WTC11 (cell line): ENCODE measurements around the gene NOP9. TPM values are rescaled to one million over a fixed set of nuclear protein-coding genes. Genes with fewer than 3 reads are reported as not detected.
A peak's percentile ranks its signal among the peaks of the same experiment; 100 is the strongest.

ENCODE experiments used
- CREB1 ChIP-seq: sonication (generic); formaldehyde crosslinking; IDR thresholded peaks from 2 replicates; pipeline ENCODE4 v1.8.0; 2023; ENCODE audit warnings: mild to moderate bottlenecking, missing genetic modification reagents
- EMX1 ChIP-seq: fragments of 250-450 bp; sonication (Bioruptor Pico); IDR thresholded peaks from 2 replicates; pipeline ENCODE4 v1.8.0; 2021; ENCODE audit warnings: mild to moderate bottlenecking
- FOXJ3 ChIP-seq: sonication (generic); formaldehyde crosslinking; IDR thresholded peaks from 2 replicates; pipeline ENCODE4 v1.9.0; 2021; ENCODE audit warnings: missing genetic modification reagents, mild to moderate bottlenecking, borderline replicate concordance
- FOXK1 ChIP-seq: sonication (generic); formaldehyde crosslinking; IDR thresholded peaks from 2 replicates; pipeline ENCODE4 v1.8.0; 2022; ENCODE audit warnings: mild to moderate bottlenecking, moderate library complexity, missing genetic modification reagents
- GABPB1 ChIP-seq: sonication (generic); formaldehyde crosslinking; IDR thresholded peaks from 2 replicates; pipeline ENCODE4 v1.8.1; 2023; ENCODE audit warnings: mild to moderate bottlenecking, missing genetic modification reagents
- GRHL2 ChIP-seq: fragments of 250-450 bp; sonication (Bioruptor Pico); IDR thresholded peaks from 2 replicates; pipeline ENCODE4 v1.8.0; 2022; ENCODE audit warnings: mild to moderate bottlenecking, moderate library complexity; ENCODE audit not compliant: insufficient replicate concordance, severe bottlenecking
- HMGA2 ChIP-seq: fragments of 250-450 bp; sonication (Bioruptor Pico); IDR thresholded peaks from 2 replicates; pipeline ENCODE4 v1.4.0; 2021; ENCODE audit warnings: mild to moderate bottlenecking, moderate library complexity
- IRF2 ChIP-seq: sonication (generic); formaldehyde crosslinking; IDR thresholded peaks from 2 replicates; pipeline ENCODE4 v1.8.0; 2022; ENCODE audit warnings: low read depth, missing genetic modification reagents, borderline replicate concordance
- KAT7 ChIP-seq: sonication (generic); formaldehyde crosslinking; IDR thresholded peaks from 2 replicates; pipeline ENCODE4 v1.8.1; 2023; ENCODE audit warnings: missing genetic modification reagents, mild to moderate bottlenecking, borderline replicate concordance
- NFE2L1 ChIP-seq: sonication (generic); formaldehyde crosslinking; IDR thresholded peaks from 2 replicates; pipeline ENCODE4 v1.8.1; 2023; ENCODE audit warnings: missing genetic modification reagents
- SP1 ChIP-seq: sonication (generic); formaldehyde crosslinking; conservative IDR thresholded peaks from 2 replicates; pipeline ENCODE4 v1.8.1; 2022; ENCODE audit warnings: missing genetic modification reagents
- TEAD4 ChIP-seq: sonication (generic); formaldehyde crosslinking; IDR thresholded peaks from 2 replicates; pipeline ENCODE4 v1.8.0; 2022; ENCODE audit warnings: mild to moderate bottlenecking, missing genetic modification reagents
- ZNF121 ChIP-seq: sonication (generic); formaldehyde crosslinking; IDR thresholded peaks from 2 replicates; pipeline ENCODE4 v1.8.0; 2023; ENCODE audit warnings: missing genetic modification reagents
- ZNF232 ChIP-seq: sonication (generic); formaldehyde crosslinking; IDR thresholded peaks from 2 replicates; pipeline ENCODE4 v1.8.0; 2022; ENCODE audit warnings: mild to moderate bottlenecking, missing genetic modification reagents
- ZNF317 ChIP-seq: sonication (generic); formaldehyde crosslinking; IDR thresholded peaks from 2 replicates; pipeline ENCODE4 v1.8.1; 2023; ENCODE audit warnings: low read depth, mild to moderate bottlenecking, moderate library complexity, missing genetic modification reagents, borderline replicate concordance
- total RNA-seq: library from RNA; stranded (reverse); gene quantifications from 3 replicates; pipeline ENCODE4 v1.2.3, GENCODE V29; 2021
- TF ChIP-seq, protein P1 (sequence below): fragments of 250-450 bp; sonication (Bioruptor Pico); IDR thresholded peaks from 2 replicates; pipeline ENCODE4 v1.9.0; 2021; ENCODE audit warnings: mild to moderate bottlenecking, borderline replicate concordance
- TF ChIP-seq, protein P2 (sequence below): sonication (generic); formaldehyde crosslinking; IDR thresholded peaks from 2 replicates; pipeline ENCODE4 v1.8.0; 2022; ENCODE audit warnings: mild to moderate bottlenecking, missing genetic modification reagents
- TF ChIP-seq, protein P3 (sequence below): fragments of 250-450 bp; sonication (Bioruptor Pico); IDR thresholded peaks from 2 replicates; pipeline ENCODE4 v2.1.2; 2022; ENCODE audit warnings: mild to moderate bottlenecking, moderate library complexity
- TF ChIP-seq, protein P4 (sequence below): fragments of 250-450 bp; sonication (Bioruptor Pico); IDR thresholded peaks from 2 replicates; pipeline ENCODE4 v1.9.0; 2021; ENCODE audit warnings: mild to moderate bottlenecking
- TF ChIP-seq, protein P5 (sequence below): sonication (generic); formaldehyde crosslinking; conservative IDR thresholded peaks from 2 replicates; pipeline ENCODE4 v1.8.1; 2023; ENCODE audit warnings: mild to moderate bottlenecking, low read depth, missing genetic modification reagents, moderate library complexity
- TF ChIP-seq, protein P6 (sequence below): sonication (generic); formaldehyde crosslinking; IDR thresholded peaks from 2 replicates; pipeline ENCODE4 v1.8.0; 2023; ENCODE audit warnings: missing genetic modification reagents
- TF ChIP-seq, protein P7 (sequence below): sonication (generic); formaldehyde crosslinking; IDR thresholded peaks from 2 replicates; pipeline ENCODE4 v1.8.0; 2023; ENCODE audit warnings: missing genetic modification reagents, mild to moderate bottlenecking, borderline replicate concordance
- TF ChIP-seq, protein P8 (sequence below): sonication (generic); formaldehyde crosslinking; IDR thresholded peaks from 2 replicates; pipeline ENCODE4 v1.8.0; 2022; ENCODE audit warnings: mild to moderate bottlenecking, missing genetic modification reagents

Gene NOP9
- total RNA-seq, 1 experiment from 2014 or later = 44.4 TPM

DNA sequence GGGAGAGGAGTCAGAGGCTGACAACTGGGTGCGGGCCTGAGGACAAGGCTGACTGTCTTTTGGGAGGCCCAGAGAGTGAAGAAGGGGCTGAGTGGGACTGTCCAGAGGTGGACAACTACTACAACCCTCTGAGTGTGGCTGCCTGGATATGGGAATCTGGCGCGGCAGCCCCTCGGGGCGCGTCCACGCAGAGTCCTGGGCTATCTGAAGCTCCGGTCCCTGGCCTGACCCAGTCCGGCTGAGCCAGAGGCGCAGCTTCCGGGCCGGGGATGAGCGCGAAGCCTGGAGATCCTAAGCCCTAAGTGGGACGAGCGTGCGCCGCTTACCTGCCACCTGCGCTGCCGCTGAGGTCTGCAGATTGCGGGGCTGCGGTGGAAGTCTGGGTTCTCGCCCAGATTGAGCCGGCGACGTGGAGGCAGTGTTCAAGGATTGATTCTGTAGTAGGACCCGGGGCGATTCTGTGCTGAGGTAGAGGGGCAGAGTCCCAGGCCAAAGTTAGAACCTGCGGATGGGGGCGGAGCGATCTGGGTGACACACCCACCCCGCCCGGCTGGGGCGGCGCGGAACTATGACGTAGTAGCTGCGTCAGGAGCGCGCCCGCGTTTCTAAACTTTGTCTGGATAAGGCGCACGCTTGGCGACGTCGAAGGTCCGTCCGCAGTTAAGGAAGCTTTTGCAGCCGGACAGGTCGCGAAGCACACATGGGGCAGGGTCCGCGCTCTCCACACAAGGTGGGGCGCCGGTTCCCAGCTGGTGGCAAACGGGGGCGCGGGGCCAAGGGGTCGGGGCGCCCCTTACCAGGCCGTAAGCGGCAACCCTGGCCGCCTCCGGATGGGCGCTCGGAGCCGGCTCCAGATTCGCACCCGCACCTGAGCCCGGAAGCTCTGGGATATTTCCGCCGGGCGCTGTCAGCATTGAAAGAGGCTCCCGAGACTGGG, at the start of gene NOP9, which contains the start of gene DHRS1 (continued):
- TF ChIP-seq, protein P1, sequence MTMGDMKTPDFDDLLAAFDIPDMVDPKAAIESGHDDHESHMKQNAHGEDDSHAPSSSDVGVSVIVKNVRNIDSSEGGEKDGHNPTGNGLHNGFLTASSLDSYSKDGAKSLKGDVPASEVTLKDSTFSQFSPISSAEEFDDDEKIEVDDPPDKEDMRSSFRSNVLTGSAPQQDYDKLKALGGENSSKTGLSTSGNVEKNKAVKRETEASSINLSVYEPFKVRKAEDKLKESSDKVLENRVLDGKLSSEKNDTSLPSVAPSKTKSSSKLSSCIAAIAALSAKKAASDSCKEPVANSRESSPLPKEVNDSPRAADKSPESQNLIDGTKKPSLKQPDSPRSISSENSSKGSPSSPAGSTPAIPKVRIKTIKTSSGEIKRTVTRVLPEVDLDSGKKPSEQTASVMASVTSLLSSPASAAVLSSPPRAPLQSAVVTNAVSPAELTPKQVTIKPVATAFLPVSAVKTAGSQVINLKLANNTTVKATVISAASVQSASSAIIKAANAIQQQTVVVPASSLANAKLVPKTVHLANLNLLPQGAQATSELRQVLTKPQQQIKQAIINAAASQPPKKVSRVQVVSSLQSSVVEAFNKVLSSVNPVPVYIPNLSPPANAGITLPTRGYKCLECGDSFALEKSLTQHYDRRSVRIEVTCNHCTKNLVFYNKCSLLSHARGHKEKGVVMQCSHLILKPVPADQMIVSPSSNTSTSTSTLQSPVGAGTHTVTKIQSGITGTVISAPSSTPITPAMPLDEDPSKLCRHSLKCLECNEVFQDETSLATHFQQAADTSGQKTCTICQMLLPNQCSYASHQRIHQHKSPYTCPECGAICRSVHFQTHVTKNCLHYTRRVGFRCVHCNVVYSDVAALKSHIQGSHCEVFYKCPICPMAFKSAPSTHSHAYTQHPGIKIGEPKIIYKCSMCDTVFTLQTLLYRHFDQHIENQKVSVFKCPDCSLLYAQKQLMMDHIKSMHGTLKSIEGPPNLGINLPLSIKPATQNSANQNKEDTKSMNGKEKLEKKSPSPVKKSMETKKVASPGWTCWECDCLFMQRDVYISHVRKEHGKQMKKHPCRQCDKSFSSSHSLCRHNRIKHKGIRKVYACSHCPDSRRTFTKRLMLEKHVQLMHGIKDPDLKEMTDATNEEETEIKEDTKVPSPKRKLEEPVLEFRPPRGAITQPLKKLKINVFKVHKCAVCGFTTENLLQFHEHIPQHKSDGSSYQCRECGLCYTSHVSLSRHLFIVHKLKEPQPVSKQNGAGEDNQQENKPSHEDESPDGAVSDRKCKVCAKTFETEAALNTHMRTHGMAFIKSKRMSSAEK (CRISPR knock-in tag) = no peak
- TF ChIP-seq HMGA2 (CRISPR knock-in tag) = no peak
- peak; percentile 89 for TF ChIP-seq CREB1 (CRISPR knock-in tag)
- no peak for TF ChIP-seq FOXJ3 (CRISPR knock-in tag)
- TF ChIP-seq NFE2L1 (CRISPR knock-in tag) = no peak
- TF ChIP-seq, protein P2, sequence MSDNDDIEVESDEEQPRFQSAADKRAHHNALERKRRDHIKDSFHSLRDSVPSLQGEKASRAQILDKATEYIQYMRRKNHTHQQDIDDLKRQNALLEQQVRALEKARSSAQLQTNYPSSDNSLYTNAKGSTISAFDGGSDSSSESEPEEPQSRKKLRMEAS (CRISPR knock-in tag) = peak; percentile 71
- TF ChIP-seq, protein P3, sequence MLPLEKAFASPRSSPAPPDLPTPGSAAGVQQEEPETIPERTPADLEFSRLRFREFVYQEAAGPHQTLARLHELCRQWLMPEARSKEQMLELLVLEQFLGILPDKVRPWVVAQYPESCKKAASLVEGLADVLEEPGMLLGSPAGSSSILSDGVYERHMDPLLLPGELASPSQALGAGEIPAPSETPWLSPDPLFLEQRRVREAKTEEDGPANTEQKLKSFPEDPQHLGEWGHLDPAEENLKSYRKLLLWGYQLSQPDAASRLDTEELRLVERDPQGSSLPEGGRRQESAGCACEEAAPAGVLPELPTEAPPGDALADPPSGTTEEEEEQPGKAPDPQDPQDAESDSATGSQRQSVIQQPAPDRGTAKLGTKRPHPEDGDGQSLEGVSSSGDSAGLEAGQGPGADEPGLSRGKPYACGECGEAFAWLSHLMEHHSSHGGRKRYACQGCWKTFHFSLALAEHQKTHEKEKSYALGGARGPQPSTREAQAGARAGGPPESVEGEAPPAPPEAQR (CRISPR knock-in tag) = no peak
- TF ChIP-seq EMX1 (CRISPR knock-in tag) = no peak
- TF ChIP-seq ZNF121 = no peak
- peak; percentile 88 for TF ChIP-seq SP1 (CRISPR knock-in tag)
- TF ChIP-seq ZNF317 = no peak
- TF ChIP-seq TEAD4 (CRISPR knock-in tag) = no peak
- TF ChIP-seq KAT7 (CRISPR knock-in tag) = no peak
- TF ChIP-seq, protein P4, sequence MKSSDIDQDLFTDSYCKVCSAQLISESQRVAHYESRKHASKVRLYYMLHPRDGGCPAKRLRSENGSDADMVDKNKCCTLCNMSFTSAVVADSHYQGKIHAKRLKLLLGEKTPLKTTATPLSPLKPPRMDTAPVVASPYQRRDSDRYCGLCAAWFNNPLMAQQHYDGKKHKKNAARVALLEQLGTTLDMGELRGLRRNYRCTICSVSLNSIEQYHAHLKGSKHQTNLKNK (CRISPR knock-in tag) = no peak
- TF ChIP-seq GRHL2 (CRISPR knock-in tag) = no peak
- TF ChIP-seq GABPB1 (CRISPR knock-in tag) = peak; percentile 76
- TF ChIP-seq ZNF232 (CRISPR knock-in tag) = 0 out of 2 replicates have a peak, but pooled peaks have one; percentile 44
- TF ChIP-seq, protein P5, sequence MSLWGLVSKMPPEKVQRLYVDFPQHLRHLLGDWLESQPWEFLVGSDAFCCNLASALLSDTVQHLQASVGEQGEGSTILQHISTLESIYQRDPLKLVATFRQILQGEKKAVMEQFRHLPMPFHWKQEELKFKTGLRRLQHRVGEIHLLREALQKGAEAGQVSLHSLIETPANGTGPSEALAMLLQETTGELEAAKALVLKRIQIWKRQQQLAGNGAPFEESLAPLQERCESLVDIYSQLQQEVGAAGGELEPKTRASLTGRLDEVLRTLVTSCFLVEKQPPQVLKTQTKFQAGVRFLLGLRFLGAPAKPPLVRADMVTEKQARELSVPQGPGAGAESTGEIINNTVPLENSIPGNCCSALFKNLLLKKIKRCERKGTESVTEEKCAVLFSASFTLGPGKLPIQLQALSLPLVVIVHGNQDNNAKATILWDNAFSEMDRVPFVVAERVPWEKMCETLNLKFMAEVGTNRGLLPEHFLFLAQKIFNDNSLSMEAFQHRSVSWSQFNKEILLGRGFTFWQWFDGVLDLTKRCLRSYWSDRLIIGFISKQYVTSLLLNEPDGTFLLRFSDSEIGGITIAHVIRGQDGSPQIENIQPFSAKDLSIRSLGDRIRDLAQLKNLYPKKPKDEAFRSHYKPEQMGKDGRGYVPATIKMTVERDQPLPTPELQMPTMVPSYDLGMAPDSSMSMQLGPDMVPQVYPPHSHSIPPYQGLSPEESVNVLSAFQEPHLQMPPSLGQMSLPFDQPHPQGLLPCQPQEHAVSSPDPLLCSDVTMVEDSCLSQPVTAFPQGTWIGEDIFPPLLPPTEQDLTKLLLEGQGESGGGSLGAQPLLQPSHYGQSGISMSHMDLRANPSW (CRISPR knock-in tag) = no peak
- TF ChIP-seq, protein P6, sequence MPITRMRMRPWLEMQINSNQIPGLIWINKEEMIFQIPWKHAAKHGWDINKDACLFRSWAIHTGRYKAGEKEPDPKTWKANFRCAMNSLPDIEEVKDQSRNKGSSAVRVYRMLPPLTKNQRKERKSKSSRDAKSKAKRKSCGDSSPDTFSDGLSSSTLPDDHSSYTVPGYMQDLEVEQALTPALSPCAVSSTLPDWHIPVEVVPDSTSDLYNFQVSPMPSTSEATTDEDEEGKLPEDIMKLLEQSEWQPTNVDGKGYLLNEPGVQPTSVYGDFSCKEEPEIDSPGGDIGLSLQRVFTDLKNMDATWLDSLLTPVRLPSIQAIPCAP (CRISPR knock-in tag) = no peak
- TF ChIP-seq, protein P7, sequence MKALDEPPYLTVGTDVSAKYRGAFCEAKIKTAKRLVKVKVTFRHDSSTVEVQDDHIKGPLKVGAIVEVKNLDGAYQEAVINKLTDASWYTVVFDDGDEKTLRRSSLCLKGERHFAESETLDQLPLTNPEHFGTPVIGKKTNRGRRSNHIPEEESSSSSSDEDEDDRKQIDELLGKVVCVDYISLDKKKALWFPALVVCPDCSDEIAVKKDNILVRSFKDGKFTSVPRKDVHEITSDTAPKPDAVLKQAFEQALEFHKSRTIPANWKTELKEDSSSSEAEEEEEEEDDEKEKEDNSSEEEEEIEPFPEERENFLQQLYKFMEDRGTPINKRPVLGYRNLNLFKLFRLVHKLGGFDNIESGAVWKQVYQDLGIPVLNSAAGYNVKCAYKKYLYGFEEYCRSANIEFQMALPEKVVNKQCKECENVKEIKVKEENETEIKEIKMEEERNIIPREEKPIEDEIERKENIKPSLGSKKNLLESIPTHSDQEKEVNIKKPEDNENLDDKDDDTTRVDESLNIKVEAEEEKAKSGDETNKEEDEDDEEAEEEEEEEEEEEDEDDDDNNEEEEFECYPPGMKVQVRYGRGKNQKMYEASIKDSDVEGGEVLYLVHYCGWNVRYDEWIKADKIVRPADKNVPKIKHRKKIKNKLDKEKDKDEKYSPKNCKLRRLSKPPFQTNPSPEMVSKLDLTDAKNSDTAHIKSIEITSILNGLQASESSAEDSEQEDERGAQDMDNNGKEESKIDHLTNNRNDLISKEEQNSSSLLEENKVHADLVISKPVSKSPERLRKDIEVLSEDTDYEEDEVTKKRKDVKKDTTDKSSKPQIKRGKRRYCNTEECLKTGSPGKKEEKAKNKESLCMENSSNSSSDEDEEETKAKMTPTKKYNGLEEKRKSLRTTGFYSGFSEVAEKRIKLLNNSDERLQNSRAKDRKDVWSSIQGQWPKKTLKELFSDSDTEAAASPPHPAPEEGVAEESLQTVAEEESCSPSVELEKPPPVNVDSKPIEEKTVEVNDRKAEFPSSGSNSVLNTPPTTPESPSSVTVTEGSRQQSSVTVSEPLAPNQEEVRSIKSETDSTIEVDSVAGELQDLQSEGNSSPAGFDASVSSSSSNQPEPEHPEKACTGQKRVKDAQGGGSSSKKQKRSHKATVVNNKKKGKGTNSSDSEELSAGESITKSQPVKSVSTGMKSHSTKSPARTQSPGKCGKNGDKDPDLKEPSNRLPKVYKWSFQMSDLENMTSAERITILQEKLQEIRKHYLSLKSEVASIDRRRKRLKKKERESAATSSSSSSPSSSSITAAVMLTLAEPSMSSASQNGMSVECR (CRISPR knock-in tag) = peak; percentile 83; the same call in 1 of the 2 replicates
- TF ChIP-seq, protein P8, sequence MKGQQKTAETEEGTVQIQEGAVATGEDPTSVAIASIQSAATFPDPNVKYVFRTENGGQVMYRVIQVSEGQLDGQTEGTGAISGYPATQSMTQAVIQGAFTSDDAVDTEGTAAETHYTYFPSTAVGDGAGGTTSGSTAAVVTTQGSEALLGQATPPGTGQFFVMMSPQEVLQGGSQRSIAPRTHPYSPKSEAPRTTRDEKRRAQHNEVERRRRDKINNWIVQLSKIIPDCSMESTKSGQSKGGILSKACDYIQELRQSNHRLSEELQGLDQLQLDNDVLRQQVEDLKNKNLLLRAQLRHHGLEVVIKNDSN = peak; percentile 47; the same call in 1 of the 2 replicates
- no peak for TF ChIP-seq IRF2
- TF ChIP-seq FOXK1 (CRISPR knock-in tag) = peak; percentile 83; the same call in 1 of the 2 replicates
